Hepatocyte (in vitro differentiated cells): ENCODE results near the gene SRRM3.

ENCODE experiments used
- CTCF ChIP-seq: fragments of 200-600 bp; sonication (generic); IDR thresholded peaks from 2 replicates; pipeline ENCODE4 v1.5.1; 2016; ENCODE audit warnings: antibody characterized with exemption, mild to moderate bottlenecking; ENCODE audit not compliant: poor library complexity
- EZH2 ChIP-seq: fragments of 200-600 bp; sonication (generic); IDR thresholded peaks from 2 replicates; pipeline ENCODE4 v1.6.1; 2016; ENCODE audit warnings: antibody characterized with exemption, mild to moderate bottlenecking, borderline replicate concordance
- EZH2phosphoT487 ChIP-seq: fragments of 200-600 bp; sonication (generic); IDR thresholded peaks from one replicate; pipeline ENCODE4 v1.6.1; 2018; ENCODE audit warnings: antibody characterized with exemption, mild to moderate bottlenecking, low read depth, moderate library complexity; ENCODE audit not compliant: unreplicated experiment, severe bottlenecking

GRCh38 chr7:76272851-76273497 lies 71.3 kb downstream of the SRRM3 start:
- TF ChIP-seq CTCF (no peak), EZH2phosphoT487 (no peak), EZH2 (no peak)
